HEK293 (cell line): ENCODE data around the gene SNAPC2.

ENCODE experiments used
- KLF7 ChIP-seq: fragments of 450-650 bp; formaldehyde crosslinking; IDR thresholded peaks from 2 replicates; pipeline ENCODE4 v1.5.1; 2016; ENCODE audit warnings: missing biosample characterization, missing genetic modification characterization, borderline replicate concordance
- ZBTB7A ChIP-seq: fragments of 450-650 bp; formaldehyde crosslinking; IDR thresholded peaks from 2 replicates; pipeline ENCODE4 v1.5.1; 2016; ENCODE audit warnings: low read depth, missing biosample characterization, missing genetic modification characterization
- ZNF335 ChIP-seq: fragments of 450-650 bp; formaldehyde crosslinking; conservative IDR thresholded peaks from 2 replicates; pipeline ENCODE4 v1.5.1; 2016; ENCODE audit warnings: missing biosample characterization, missing genetic modification characterization
- ZNF596 ChIP-seq: fragments of 450-650 bp; IDR thresholded peaks from 2 replicates; pipeline ENCODE4 v1.5.0; 2018; ENCODE audit warnings: missing biosample characterization, mild to moderate bottlenecking, missing genetic modification characterization, moderate library complexity
- TF ChIP-seq, protein P1 (sequence below): fragments of 450-650 bp; formaldehyde crosslinking; IDR thresholded peaks from 2 replicates; pipeline ENCODE4 v1.5.1; 2016; ENCODE audit warnings: missing biosample characterization, missing genetic modification characterization
- TF ChIP-seq, protein P2 (sequence below): fragments of 450-650 bp; formaldehyde crosslinking; IDR thresholded peaks from 2 replicates; pipeline ENCODE4 v1.5.1; 2016; ENCODE audit warnings: missing biosample characterization, missing genetic modification characterization
- TF ChIP-seq, protein P3 (sequence below): fragments of 450-650 bp; formaldehyde crosslinking; IDR thresholded peaks from 2 replicates; pipeline ENCODE4 v1.5.0; 2017; ENCODE audit warnings: missing biosample characterization, missing genetic modification characterization, borderline replicate concordance
- TF ChIP-seq, protein P4 (sequence below): fragments of 450-650 bp; formaldehyde crosslinking; IDR thresholded peaks from 2 replicates; pipeline ENCODE4 v1.5.1; 2016; ENCODE audit warnings: missing biosample characterization, missing genetic modification characterization
- TF ChIP-seq, protein P5 (sequence below): fragments of 450-650 bp; formaldehyde crosslinking; IDR thresholded peaks from 2 replicates; pipeline ENCODE4 v1.5.1; 2016; ENCODE audit warnings: missing biosample characterization, missing genetic modification characterization, low read depth

DNA sequence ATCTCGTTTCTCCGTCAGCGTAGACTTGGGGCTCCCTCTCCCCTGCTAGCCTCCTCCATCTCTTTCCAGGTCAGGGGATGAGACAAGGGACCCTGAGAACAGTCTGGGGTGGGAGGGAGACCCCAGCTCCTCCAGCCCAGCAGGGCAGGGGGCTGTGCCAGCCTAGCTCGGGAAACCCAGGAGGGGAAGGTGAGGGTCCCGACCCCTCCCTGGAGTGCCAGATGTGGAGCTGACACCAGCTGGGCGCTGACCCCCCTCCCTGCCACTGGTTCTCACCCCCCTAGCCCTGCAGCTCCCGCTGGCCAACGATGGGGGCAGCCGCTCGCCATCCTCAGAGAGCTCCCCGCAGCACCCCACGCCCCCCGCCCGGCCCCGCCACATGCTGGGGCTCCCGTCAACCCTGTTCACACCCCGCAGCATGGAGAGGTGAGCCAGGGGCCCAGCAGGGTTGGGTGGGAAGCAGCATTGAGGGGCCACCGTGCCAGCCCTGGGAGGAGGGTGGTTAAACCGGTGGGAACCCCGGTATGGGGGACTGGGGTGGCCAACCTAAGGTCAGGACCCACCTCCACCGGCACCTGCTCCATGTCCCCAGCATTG is 10.6 kb upstream of the SNAPC2 start:
- TF ChIP-seq, protein P1, sequence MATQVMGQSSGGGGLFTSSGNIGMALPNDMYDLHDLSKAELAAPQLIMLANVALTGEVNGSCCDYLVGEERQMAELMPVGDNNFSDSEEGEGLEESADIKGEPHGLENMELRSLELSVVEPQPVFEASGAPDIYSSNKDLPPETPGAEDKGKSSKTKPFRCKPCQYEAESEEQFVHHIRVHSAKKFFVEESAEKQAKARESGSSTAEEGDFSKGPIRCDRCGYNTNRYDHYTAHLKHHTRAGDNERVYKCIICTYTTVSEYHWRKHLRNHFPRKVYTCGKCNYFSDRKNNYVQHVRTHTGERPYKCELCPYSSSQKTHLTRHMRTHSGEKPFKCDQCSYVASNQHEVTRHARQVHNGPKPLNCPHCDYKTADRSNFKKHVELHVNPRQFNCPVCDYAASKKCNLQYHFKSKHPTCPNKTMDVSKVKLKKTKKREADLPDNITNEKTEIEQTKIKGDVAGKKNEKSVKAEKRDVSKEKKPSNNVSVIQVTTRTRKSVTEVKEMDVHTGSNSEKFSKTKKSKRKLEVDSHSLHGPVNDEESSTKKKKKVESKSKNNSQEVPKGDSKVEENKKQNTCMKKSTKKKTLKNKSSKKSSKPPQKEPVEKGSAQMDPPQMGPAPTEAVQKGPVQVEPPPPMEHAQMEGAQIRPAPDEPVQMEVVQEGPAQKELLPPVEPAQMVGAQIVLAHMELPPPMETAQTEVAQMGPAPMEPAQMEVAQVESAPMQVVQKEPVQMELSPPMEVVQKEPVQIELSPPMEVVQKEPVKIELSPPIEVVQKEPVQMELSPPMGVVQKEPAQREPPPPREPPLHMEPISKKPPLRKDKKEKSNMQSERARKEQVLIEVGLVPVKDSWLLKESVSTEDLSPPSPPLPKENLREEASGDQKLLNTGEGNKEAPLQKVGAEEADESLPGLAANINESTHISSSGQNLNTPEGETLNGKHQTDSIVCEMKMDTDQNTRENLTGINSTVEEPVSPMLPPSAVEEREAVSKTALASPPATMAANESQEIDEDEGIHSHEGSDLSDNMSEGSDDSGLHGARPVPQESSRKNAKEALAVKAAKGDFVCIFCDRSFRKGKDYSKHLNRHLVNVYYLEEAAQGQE (tag by site-specific recombination): no peak
- TF ChIP-seq ZNF335 (no peak), ZNF596 (tag by site-specific recombination) (no peak), ZBTB7A (tag by site-specific recombination) (no peak), KLF7 (tag by site-specific recombination) (no peak)
- TF ChIP-seq, protein P2, sequence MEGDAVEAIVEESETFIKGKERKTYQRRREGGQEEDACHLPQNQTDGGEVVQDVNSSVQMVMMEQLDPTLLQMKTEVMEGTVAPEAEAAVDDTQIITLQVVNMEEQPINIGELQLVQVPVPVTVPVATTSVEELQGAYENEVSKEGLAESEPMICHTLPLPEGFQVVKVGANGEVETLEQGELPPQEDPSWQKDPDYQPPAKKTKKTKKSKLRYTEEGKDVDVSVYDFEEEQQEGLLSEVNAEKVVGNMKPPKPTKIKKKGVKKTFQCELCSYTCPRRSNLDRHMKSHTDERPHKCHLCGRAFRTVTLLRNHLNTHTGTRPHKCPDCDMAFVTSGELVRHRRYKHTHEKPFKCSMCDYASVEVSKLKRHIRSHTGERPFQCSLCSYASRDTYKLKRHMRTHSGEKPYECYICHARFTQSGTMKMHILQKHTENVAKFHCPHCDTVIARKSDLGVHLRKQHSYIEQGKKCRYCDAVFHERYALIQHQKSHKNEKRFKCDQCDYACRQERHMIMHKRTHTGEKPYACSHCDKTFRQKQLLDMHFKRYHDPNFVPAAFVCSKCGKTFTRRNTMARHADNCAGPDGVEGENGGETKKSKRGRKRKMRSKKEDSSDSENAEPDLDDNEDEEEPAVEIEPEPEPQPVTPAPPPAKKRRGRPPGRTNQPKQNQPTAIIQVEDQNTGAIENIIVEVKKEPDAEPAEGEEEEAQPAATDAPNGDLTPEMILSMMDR: no peak
- TF ChIP-seq, protein P3, sequence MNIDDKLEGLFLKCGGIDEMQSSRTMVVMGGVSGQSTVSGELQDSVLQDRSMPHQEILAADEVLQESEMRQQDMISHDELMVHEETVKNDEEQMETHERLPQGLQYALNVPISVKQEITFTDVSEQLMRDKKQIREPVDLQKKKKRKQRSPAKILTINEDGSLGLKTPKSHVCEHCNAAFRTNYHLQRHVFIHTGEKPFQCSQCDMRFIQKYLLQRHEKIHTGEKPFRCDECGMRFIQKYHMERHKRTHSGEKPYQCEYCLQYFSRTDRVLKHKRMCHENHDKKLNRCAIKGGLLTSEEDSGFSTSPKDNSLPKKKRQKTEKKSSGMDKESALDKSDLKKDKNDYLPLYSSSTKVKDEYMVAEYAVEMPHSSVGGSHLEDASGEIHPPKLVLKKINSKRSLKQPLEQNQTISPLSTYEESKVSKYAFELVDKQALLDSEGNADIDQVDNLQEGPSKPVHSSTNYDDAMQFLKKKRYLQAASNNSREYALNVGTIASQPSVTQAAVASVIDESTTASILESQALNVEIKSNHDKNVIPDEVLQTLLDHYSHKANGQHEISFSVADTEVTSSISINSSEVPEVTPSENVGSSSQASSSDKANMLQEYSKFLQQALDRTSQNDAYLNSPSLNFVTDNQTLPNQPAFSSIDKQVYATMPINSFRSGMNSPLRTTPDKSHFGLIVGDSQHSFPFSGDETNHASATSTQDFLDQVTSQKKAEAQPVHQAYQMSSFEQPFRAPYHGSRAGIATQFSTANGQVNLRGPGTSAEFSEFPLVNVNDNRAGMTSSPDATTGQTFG (tag by site-specific recombination): no peak
- TF ChIP-seq, protein P4, sequence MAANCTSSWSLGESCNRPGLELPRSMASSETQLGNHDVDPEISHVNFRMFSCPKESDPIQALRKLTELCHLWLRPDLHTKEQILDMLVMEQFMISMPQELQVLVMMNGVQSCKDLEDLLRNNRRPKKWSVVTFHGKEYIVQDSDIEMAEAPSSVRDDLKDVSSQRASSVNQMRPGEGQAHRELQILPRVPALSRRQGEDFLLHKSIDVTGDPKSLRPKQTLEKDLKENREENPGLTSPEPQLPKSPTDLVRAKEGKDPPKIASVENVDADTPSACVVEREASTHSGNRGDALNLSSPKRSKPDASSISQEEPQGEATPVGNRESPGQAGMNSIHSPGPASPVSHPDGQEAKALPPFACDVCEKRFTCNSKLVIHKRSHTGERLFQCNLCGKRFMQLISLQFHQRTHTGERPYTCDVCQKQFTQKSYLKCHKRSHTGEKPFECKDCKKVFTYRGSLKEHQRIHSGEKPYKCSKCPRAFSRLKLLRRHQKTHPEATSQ: no peak
- TF ChIP-seq, protein P5, sequence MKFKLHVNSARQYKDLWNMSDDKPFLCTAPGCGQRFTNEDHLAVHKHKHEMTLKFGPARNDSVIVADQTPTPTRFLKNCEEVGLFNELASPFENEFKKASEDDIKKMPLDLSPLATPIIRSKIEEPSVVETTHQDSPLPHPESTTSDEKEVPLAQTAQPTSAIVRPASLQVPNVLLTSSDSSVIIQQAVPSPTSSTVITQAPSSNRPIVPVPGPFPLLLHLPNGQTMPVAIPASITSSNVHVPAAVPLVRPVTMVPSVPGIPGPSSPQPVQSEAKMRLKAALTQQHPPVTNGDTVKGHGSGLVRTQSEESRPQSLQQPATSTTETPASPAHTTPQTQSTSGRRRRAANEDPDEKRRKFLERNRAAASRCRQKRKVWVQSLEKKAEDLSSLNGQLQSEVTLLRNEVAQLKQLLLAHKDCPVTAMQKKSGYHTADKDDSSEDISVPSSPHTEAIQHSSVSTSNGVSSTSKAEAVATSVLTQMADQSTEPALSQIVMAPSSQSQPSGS: no peak
